ENCODE data around the gene KIRREL2.

KIRREL2 gene

DNA sequence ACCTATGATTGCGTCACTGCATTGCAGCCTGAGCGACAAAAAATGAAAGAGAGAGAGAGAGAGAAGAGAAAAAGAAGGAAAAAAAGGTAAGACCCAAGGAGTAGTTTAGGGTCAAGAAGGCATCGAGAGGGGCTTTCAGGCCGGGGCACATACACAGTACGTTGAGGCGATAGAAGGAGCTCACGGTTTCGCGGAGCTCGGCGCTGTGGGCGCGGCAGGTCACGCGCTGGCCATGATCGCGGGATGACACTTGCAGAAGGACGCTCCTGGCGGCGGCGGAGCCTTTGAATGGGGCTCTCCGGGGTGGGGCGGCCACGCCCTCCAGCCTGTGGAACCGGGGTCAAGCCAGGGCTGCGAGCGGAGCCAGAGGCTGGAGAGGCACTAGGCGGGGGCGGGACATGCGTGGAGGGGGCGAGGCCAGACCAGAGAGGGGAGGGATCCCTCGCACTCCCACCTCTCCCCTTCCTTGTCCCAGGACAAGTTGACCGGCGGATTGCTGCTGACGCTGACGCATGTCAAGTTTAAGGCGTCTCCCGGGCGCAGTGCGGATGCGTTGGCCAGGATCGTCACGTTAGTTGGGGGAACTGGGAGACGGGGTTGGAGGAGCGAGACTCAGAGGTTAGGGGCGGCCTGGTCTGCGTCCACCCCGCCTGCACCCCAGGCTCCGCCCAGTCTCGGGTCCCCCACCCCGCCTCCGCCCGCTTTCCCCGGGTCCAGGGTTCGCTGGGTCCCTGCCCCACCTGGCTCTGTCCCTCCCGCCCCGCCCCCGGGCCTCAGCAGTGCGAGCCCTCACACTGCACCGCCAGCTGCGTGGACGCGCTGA is 11.3 kb upstream of the KIRREL2 start:
- DNase-seq: peak; percentile 22

DNA sequence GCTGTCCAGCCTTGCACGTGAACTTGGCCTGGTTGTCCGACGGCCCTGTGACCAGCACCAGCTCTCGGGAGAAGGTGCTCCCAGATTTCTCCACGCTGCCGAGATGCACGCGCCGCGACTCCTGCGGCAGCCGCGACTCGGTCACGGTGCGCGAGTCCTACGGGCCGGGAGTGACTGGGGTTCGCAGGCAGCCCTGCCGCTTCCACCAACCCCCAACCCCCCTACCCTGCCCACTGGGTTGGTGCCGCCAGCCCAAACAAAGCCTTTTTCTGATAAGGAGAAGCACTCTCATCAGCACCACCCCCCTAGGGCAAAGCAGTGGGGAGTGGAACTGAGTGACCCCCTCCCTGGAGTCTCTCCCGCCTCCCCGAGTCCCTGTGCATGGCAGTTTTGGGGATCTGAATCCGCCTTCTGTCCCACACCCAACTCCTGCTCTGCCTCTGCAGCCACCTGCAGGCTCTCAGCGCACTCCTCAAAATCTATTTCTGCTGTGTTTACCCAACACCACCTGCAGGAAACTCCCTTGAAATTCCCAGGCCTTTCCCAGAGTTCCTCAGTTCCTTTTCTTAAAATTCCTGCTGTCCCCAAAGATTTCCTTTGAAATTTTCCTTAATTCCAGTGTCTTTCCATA is 10.6 kb upstream of the KIRREL2 start:
- peak; percentile 20 for DNase-seq

DNA sequence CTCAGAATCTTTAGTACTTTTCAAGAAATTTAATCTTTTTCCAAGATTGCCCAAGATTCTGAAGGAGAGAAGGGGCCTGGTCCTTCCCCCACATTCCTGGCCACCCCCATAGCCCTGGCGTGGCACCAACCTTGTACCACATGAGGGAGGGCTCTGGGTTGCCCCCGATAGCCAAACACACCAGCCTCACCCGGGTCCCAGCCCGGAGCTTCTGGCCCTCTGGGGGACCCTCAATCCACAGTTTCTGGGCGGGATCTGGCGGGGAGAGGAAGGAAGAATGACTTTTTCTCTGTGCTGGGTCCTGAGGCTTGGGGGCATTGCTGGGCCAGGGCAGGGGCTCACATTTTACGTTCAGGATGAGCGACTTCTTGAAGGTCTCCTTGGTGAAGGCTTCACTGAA is 8.8 kb upstream of the KIRREL2 start:
- DNase-seq: no peak

DNA sequence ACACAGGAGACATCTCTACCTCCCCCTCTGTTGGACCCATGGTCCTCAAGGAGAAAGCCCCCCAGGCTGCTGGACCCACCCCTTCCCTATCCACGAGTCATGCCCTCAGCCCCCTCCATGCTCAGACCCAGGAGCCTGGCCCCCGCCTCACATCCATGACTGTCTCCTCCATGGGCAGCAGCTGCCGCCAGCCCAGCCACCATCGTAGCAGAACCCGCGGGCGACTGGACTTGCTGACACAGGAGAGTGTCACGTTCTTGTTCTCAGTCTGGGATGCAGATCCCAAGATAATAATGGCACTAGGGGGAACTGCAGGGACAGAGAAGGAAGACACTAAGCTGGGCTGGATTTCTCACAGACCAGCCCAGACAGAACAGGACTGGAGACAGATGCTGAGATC is 8.2 kb upstream of the KIRREL2 start:
- no peak for DNase-seq

DNA sequence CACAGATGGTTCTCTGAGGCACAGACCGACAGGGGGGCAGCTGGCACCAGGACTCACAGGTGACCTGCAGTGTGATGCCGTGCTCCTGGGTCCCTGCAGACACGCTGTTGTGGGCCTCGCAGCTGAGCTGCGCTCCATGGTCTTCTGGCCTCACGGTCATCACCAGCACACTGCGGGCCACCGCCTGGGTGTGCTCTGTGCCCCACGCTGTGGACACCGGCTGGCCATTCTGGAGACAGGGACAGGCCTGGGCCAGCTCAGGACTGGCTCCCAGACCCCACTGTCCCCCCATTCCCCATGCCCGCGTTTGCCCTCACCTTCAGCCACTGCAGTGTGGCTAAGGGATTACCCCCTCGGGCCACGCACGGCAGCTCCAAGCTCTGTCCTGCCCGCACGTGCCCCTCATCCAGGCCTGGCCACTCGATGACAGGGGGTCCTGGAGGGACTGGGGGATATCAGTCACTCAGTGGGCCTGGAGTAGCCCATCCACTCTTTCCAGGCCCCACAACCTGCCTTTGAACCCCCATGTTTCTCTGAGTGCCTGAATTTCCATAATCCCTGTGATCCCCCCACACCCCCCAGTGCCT is 7.7 kb upstream of the KIRREL2 start:
- no peak for DNase-seq

DNA sequence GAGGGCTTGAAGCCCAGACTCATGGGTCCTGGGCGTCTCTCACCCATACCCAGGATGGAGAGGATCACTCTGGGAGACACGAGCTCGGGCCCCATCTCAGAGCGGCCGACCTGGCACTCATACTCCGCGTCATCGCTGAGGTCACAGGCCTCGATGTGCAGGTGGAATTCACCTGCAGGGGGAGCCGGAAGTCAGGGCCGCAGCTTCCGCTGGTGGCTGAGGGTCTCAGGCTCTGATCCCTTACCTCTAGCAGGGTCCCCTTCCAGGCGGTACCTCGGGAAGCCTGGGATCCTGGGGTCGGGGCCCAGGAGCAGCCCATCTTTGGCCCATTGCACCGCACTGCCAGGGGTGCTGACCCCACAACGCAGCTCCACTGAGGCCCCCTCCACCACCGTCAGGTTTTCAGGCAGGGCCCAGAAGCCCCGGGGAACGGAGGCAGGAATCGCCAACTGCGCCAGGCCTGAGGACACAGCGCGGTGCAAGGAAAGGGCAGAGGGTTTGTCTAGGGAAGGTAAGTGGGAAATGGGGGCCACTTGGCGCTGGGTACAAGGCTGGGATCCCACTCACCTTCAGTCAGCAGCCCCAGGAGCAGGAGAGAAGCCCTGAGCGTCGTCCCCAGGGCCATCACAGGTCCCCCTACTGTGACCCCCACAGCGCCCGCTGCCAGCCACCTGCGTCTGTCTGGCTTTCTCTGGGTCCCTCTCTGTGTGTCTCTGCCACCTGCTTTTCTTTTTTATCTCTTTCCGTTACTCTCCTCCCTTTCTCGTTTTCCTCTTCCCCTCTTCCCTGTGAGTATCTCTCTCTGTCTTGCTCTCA is 5.3 kb upstream of the KIRREL2 start:
- peak; percentile 22 for DNase-seq

DNA sequence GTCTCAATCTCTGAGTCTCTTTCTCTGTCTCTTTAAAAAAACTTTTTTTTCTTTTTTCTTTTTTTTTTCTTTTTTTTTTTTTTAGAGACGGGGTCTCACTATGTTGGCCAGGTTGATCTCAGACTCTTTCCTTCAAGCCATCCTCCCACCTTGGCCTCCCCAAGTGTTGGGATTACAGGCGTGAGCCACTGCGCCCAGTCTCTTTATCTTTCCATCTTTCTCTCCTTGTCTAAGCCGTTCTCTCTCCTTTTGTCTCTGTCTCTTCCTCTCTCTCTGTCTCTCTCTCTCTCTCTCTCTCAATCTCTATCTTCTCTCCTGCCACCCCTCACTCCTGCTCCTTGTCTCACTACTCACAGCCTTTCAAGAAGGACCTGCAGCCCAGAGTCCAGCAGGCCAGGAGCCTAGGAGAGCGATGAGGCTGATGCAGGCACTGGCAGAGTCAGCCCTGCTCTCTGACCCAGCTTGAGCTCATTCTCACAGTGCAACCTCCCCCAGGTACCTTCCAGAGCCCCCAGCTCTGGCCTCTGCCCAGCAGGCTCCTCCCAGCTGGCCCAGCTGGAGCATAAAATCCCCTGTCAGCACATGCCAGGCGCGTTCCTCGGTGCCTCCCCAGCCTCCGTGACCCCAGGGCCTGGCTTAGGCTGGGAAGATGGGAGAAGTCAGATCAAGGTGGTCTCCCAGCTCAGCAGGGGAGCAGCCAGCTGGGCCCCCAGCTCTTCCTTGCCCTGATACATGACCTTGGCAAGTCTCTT is 4.5 kb upstream of the KIRREL2 start, which contains the start of gene NPHS1:
TSS of gene NPHS1 (minus strand) at position 476 of the 752 bp plus-strand sequence. CDS start 667 bp downstream, outside the sequence.
- DNase-seq: no peak

DNA sequence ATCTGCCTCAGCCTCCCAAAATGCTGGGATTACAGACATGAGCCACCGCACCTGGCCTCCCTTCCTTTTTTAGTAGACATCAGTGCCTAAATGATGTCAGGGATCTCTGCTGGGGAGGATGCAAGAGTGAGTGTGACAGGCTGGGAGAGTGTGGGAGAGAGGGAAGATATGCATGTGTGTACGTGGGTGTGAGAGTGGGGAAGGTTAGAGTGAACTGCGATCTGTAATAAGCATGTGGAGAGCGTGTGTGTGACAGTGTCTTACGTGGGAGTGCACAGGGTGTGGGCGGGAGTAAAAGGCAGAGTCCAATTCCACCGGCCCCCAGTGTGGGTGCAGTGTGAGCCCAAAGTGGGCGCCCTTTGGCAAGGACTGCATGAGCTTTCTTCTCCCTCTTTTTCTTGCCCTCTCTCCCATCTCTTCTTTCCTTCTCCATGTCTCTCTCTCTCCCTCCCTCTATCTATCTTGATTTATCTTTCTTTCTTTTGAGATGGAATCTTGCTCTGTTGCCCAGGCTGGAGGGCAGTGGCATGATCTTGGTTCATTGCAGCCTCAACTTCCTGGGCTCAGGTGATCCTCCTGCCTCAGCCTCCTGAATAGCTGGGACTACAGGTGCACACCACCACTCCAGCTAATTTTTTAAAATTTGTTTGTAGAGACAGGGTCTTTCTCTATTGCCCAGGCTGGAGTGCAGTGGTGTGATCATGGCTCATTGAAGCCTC is 3.5 kb upstream of the KIRREL2 start:
- DNase-seq: no peak

DNA sequence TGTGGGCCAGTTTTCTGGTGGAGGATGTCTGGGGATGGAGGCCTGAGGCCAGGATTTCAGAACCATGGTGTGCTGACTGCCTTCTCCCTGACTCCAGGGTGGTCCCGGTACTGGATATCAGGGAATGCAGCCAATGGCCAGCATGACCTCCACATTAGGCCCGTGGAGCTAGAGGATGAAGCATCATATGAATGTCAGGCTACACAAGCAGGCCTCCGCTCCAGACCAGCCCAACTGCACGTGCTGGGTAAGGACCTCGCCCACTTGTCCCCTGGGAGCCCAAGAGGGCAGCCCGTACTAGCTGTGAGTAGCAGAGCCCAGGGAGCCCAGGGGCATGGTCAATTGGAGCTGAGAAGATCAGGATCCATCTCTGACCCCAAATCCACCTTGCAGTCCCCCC is 1.6 kb downstream of the KIRREL2 start:
- DNase-seq: no peak

DNA sequence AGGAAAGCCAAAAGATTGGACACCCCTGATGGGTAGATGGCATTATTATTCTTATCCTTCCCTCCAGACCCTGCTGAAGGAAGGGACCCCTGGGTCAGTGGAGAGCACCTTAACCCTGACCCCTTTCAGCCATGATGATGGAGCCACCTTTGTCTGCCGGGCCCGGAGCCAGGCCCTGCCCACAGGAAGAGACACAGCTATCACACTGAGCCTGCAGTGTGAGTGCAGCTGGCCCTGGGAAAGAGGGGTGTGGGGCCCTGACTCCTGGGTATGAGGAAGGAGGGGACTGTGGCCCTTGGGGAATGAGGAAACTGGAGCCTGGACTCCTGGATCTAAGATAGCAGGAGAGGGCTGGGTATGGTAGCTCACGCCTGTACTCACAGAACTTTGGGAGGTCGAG is 2.7 kb downstream of the KIRREL2 start:
- no peak for DNase-seq

DNA sequence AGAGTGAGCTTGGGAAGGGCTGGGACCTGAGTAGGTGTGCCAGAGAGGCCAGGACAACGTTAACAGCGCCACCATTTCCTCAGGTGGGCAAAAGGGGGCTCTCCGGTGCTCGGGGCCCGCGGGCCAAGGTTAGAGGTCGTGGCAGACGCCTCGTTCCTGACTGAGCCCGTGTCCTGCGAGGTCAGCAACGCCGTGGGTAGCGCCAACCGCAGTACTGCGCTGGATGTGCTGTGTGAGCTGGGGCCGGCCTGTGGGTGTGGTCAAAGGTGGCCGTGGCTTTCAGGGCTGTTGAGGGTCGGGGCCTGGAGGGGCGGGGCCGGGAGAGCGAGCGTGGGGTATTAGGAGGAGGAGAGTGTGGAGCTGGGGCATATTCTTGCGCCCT is 3.7 kb downstream of the KIRREL2 start:
- DNase-seq: no peak

DNA sequence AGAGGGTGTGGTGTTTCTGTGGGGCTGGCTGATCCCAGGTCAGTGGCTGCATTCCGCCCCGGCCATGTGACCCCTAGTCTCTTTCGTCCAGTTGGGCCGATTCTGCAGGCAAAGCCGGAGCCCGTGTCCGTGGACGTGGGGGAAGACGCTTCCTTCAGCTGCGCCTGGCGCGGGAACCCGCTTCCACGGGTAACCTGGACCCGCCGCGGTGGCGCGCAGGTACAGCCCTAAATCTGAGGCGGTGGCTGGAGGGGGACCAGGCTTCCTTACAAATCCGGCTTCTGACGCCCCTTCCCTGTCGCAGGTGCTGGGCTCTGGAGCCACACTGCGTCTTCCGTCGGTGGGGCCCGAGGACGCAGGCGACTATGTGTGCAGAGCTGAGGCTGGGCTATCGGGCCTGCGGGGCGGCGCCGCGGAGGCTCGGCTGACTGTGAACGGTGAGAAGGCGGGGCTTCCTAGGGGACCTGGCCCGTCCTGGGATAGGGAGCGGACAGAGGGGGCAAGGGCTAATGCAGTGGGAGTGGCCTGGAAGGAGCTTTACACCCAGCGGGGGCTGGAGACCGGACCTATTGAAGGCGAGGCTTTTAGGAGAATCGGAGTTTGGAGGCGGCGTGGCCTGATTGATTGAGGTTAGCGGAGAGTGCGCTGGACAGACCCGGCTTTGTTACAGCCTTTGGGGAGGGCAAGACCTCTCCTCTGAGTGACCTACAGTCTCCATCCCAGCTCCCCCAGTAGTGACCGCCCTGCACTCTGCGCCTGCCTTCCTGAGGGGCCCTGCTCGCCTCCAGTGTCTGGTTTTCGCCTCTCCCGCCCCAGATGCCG is 4.3 kb downstream of the KIRREL2 start:
- DNase-seq: no peak

DNA sequence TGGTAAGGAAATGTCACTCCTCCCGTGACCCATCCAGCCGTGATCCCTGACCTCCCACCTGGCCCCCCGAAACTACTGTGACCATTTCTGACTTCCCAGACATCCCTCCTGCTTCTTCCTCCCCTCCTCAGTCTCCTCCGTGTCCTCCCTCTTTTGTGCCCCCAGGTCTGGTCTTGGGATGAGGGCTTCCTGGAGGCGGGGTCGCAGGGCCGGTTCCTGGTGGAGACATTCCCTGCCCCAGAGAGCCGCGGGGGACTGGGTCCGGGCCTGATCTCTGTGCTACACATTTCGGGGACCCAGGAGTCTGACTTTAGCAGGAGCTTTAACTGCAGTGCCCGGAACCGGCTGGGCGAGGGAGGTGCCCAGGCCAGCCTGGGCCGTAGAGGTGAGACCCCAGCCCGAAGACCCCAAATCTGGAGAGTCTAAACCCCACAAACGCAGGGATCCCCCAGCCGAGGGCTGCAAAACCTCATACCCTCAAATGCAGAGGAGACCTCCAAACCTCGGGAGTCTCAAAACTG is 5.0 kb downstream of the KIRREL2 start:
- no peak for DNase-seq

DNA sequence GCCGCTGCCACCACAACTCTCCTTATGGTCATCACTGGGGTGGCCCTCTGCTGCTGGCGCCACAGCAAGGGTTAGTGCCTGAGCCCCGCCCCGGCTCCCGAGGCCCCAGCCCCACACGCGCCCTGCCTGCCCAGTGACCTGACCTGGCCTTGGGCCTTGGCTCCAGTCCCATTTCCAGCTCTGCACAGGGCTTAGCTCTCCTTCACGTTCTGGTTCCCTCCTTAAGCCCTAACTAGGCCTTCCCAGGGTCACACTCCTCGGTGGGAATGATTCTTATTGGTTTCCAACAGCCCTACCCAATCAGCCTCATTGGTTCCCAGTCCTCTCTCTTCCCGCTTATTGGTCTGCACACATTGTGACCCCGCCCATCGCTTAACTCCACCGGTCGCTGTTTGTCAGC is 5.8 kb downstream of the KIRREL2 start:
- DNase-seq: no peak

DNA sequence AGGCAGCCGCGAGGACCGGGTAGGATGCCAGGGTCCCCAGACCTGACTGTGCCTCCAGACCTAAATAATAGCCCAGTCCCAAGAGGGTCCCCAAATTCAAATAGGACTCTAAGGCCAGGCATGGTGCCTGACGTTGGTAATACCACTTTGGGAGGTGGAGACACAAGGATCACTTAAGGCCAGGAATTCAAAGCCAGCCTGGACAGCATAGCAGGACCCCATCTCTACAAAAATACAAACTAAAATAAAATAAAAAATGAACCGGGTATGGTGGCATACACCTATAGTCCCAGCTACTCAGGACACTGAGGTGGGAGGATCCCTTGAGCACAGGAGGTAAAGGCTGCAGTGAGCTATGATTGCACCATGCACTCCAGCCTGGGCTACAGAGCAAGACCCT is 6.3 kb downstream of the KIRREL2 start:
- DNase-seq: no peak

DNA sequence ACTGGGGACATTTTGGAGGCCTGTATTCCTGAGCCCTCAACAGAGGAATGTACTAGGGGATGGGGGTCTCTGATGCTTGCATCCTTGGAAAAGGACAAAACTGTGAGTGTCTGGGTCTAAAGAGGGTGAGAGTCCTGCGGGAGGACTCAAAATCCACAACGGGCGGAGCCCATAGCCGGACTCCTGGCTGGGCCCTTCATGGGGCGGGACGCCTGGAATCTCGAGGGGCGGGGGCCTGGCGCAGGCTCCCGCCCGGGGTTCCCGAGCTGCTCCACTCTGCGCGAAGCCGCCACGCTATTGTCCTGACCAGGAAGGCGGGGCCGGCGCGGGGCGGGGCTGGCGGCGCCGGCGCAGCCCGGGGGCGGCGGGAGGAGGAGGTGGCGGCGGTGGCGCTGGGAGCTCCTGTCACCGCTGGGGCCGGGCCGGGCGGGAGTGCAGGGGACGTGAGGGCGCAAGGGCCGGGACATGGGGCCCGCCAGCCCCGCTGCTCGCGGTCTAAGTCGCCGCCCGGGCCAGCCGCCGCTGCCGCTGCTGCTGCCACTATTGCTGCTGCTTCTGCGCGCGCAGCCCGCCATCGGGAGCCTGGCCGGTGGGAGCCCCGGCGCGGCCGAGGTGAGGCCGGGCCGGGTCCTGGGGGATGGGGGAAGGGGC is 11.6 kb downstream of the KIRREL2 start, which contains the start of gene APLP1:
TSS of gene APLP1 (plus strand) at position 403 of the 651 bp plus-strand sequence. CDS start at position 466, 63 bp downstream.
- peak; percentile 76 for DNase-seq

DNA sequence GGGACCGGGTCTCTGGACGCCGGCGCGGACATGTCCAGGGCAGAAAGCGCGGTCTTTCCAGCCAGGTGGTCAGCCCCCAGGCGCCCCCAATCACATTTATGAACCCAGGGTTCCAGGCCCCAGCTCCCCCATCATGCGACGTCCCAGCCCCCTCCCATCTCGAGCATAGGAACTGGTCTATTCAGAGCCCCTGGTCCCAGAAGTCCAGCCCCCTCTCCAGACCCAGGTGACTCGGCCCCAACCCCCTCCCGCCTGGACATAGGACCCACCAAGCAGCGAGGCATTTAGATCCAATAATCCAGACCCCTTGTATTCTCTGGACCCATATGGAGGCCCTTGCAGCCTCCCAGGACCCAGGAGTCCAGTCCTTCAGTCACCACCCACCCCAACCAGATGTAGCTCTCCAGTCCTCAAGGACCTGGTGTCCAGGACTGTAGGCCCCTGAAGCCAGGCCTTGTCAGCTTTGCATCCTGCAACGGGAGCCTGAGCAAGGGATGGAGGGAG is 12.2 kb downstream of the KIRREL2 start:
- DNase-seq: no peak

DNA sequence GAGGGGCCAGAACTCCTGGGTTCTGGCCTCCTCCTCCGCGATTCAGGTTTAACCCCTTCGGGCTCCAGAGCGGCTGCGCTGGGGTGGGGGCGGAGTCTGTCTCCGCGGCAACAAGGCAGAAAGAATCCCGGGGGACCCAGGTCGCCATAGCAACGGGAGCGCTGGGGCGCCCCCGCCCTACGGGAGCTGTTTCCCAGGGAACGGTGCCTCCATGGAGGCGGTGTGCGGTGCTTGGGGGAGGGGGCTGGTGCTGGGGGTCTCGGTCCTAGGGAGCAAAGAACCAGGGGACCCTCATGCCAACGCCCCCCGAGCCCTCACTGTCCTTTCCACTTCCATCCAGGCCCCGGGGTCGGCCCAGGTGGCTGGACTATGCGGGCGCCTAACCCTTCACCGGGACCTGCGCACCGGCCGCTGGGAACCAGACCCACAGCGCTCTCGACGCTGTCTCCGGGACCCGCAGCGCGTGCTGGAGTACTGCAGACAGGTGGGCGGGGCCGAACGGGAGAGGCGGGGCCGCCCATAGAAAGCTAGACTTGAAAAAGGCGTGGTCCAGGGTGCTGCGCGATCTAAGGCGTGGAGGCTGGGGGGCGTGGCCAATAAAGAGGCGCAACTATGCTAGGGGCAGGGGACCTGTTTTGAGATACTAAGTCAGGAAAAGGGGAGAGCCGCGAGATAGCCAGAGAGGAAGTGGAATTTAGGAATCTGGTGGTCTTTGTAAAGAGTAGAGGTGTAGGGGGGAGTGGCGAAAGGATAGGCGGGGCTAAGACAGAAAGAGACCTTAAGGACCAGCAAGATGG is 12.8 kb downstream of the KIRREL2 start:
- DNase-seq: peak; percentile 94
